Germinal center (tissue), 1 donor: Measurements from ENCODE around the gene AHNAK2.
A peak's percentile ranks its signal among the peaks of the same experiment; 100 is the strongest.
"Not testable (repeated sequence)": the region's sequence is repeated elsewhere in the genome, so short reads cannot be mapped to it uniquely, and the experiment has no call there.

Source experiments
- DNase-seq: peaks from one replicate; pipeline ENCODE4 v3.0.0; 2012; ENCODE audit warnings: mixed read lengths, low spot score

AHNAK2 gene

DNA sequence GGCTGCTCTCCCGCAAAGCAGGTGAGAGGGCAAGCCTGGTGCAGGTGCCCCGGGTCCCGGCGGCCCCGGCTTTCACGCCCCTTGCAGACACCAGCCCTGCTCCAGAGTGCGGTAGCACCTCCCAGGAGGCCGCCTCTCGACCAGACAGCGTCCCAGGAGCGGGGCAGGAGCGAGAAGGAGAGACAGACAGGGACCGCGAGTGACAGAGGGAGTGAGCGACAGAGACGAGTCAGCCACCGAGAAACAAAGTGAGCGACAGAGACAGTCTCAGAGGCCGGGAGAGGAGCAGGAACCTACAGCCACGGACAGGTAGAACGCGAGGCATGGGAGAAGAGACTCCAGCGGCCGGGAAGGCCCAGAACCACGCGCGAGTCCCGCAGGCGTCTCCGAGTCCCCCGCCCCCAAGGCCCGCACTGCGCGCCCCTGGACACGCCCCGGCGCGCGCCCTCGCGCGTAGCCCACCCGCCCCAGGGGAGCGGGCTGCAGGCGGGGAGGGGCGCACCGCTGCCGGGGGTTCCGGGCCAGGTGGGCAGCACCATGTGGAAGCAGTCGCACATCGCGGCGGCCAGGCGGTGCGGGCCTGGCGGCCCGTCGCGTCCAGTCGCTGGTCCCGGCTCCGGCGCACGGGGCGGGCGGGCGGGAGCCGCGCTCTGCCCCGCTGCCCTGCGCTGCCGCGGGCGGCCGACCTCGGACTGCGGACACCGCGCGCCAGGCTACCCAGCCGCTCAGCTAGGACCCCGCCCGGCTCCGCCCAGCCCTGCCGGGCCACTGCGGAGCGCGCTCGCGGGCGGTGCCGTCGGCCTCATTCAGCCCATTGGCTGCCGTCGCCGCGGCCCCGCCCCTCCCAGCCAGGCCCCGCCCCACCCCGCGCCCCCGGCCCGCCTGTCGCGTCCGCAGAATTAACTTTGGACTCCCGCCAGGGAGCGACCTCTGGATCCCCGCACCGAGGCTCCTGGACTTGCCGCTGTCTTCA, at the start of gene AHNAK2:
TSS of gene AHNAK2 (minus strand) at position 694 of the 973 bp plus-strand sequence. CDS start at position 557, 137 bp downstream.
- DNase-seq, result peak; percentile 55

DNA sequence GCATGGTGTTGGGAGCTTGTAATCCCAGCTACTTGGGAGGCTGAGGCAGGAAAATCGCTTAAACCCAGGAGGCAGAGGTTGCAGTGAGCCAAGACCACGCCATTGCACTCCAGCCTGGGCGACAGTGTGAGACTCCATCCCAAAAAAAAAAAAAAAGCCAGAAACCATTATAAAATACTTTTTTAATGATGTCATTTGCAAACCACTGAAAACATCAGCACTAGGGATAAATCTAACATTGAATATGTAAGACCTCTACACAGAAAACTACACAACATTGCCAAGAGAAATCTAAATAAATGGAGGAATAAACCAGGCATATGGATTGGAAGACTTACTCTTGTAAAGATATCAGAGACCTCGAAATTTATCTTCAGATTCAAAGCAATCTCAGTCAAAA, 49.5 kb upstream of the AHNAK2 start:
- DNase-seq, result not testable (repeated sequence)

DNA sequence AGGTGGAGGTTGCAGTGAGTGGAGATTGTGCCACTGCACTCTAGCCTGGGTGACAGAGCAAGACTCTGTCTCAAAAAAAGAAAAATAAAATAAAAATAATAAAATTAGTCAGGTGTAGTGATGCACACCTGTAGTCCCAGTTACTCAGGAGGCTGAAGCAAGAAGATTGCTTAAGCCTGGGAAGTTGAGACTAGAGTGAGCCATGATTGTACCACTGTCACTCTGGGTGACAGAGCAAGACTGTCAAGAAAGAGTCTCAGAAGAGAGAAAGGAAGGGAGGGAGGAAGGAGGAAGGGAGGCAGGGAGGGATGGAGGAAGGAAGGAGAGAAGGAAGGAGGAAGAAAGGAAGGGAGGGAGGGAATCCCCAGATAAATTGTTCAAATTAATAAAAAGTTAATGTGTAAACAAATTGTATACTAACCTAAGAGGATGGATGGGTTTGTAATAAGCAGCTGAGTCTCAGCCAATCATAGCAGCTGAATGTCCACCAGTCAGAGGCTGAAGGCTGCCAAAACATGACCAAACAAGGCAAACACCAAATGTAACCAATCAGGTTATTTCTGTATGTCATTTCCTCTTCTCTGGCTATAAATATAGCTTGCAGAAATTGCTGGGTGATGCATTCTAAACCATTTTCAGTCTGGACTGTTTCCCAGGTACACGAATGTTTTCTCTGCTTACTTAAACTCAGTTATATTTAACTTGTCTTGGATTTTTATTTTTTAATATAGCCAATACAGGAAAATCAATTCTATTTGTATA, 48.8 kb upstream of the AHNAK2 start:
- DNase-seq, result no peak

DNA sequence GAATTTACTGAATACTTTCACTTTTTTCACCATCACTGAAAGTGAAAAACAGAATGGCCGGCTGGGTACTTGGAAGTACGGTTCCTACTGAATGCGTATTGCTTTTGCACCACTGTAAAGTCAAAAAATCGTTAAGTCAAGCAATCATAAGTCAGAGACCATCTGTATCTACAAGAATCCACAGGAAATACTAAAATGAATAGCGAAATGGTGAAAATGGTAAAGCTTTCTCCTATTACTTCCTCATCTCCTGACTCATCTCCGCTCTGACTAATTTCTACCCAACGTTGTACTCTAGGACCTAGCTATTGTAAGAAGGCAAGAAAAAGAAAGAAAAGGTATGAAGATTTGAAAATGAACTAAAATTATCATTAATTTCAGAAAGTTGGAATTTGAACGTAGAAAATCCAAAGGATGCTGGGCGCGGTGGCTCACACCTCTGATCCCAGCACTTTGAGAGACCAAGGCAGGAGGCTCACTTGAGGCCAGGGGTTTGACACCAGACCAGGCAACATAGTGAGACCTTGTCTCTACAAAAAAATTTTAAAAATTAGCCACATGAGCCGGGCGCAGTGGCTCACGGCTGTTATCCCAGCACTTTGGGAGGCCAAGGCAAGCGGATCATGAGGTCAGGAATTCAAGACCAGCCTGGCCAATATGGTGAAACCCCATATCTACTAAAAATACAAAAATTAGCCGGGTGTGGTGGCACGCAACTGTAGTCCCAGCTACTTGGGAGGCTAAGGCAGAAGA, 48.0 kb upstream of the AHNAK2 start:
- no peak for DNase-seq

DNA sequence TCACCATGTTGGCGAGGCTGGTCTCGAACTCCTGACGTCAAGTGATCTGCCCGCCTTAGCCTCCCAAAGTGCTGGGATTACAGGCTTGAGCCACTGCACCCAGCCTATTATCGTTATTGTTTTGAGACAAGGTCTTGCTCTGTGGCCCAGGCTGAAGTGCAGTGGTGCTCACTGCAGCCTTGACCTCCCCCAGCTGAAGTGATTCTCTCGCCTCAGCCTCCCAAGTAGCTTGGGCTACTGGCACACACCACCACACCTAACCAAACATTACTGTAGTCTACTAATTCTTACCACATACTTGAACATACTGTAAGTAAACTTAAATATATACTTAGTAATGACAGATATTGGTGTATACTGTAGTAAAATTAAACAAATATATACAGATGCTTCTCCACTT, 47.3 kb upstream of the AHNAK2 start:
- DNase-seq, result no peak

DNA sequence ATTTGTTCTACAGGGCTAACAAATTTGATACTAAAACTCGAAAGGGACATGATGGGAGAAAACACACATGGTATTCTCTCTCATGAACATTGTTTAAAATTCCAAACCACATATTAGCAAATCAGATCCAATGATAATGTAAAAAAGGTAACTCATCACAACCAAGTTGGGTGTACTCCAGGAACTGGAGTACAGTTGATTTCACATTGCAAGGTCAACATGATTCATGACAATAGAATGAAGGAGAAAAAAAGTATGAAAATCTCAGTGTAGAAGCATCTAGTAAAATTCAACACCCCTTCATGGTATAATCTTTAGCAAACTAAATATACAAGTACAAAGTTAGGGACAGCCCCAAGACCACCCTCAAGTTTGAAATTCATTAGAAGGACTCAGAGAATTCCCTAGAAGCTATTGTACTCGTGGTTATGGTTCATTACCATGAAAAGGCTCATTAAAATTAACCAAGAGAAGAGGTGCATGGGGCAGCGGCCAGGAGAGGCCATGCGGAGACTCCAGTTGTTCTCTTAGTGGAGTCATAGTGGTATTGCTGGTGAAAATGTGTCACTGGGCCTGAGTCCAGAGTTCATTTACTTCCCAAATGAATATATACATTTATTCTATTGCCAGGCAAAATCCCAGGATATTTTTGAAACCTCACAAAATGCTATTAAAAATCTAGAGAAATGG, 45.8 kb upstream of the AHNAK2 start:
- no peak for DNase-seq

DNA sequence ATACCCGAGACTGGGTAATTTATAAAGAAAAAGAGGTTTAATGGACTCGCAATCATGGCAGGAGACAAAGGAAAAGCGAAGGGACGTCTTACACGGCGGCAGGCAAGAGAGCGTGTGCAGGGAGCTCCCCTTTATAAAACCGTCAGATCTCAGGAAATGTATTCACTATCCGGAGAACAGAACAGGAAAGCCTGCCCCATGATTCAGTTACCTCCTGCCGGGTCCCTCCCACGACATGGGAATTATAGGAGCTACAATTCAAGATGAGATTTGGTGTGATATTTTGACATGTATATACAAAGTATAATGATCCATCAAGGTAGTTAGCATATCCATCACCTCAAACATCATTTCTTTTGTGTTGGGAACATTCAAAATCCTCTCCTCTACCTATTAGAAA, 45.0 kb upstream of the AHNAK2 start:
- no peak for DNase-seq

DNA sequence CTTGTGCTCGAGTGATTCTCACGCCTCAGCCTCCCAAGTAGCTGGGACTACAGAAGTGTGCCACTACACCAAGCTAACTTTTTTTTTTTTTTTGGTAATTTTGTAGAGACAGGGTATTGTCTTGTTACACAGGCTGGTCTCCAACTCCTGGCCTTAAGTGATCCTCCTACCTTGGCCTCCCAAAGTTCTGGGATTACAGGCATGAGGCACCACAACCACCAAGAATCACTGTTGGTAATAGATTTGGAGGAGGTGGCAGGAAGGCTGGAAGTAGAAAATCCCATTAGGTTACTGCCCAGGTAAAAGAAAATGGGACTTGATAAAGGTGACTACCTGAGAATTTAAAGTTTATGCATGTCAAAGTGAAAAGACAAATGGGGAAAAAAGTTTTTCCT, 44.1 kb upstream of the AHNAK2 start:
- no peak for DNase-seq

DNA sequence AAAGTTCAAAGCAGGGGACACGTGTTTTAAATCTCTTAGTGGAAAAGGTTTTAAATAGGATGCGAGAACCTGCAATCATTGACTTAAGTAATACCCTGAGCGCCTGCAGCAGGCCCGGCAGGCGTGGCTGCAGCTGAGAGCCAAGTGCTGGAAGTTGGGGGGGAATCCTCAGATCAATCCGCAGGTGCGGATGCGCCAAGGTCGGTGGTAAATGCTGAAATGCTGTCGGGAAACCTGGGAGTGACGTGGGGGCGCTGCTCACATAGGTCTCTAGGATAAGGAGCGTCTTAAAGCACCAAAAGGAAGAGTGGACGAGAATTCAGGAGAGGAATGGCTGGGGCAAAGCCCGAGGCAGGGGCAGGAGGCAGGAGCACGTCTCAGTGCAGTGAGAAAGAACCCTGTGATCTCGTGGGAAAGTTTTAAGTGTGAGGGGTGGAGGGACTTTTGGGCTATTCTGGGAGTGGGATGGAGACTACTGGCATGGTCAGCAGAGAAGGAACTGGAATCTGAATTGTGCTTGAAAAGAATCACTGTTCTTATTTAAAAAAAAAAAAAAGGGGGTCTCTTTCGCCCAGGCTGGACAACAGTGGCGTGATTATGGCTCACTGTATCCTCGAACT, 43.6 kb upstream of the AHNAK2 start:
- peak; percentile 26 for DNase-seq

DNA sequence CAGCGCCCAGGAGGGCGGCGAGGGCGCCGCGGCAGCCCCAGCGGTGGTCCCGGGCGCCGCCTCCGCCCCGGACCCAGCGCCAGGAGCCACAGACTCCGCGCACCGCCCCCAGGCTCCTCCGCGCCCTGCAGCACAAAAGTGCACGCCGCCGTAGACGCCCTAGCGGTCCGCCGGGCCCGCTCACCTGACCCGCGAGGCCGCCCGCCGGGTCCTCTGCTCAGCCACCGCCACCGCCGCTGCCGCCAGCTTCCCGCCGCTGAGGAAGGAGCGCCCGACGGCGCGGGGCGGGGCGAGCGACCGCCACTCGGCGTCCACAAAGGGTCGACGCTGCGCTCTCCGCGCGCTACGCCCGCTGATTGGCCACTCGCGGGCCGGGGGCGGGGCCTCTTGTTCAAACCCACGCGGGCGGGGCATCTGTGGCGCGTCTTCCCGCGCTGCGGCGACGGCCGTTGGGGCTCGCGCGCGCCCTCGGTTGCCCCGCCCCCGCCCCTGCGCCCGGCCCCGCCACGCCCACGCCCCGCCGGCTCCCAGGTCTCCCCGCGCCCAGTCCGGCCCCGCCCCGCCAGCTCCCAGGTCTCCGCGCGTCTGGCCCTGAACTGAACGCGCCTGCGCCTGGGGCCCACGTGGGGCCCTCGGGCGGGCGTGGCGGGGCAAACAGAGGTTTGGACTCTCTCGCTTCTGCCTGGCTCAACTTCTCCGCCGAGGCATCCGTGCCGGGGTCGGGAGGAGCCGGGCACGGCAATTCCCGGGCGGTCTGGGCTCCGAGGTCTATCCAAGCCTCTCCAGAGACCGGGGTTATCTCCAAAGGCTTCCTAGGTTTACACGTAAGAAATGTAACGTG, 42.9 kb upstream of the AHNAK2 start, which contains the start of gene CDCA4:
TSS of gene CDCA4 (minus strand) at position 269 of the 841 bp plus-strand sequence. CDS start 9,154 bp downstream, outside the sequence.
- peak; percentile 100 for DNase-seq

DNA sequence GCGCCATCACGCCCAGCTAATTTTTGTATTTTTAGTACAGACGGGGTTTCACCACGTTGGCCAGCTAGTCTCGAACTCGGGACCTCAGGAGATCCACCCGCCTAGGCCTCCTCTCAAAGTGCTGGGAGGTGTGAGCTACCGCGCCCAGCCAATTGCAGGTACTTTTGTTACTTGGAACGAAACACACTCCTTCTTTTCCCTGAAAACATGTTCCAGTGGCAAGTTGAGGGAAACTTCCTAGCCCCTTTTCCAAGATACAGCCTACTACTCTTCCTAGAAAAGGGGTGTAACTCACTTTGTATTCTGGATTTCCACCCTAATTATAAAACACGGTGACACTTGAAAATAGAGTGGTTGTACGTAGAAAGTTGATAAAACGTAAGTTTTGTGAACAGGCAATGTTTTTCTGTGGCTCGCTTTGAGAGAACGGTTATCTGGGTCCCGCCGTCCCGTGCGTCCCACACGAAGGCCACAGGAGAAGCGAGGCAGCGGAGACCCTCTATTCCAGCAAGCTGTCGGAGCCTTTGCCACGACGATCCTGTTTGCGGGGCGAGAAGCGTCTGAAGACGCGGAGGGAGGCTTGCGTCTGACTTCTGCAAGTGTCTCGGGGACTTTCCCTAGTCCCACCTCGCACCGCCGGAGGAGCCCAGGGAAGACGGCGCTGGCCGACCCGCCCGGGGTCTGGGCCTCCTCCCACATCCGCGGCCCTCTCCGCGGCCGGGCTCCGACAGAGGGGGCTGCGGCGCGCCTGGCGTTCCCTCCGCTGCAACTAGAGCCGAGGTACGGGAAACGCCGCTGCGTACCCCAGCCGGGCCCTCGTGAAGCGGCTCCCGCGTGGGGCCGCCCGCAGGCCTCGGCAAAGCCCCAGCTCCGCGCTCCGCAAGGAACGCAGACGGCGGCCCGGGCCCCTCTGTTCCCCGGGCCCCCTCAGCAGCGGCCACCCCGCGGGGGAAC, 42.0 kb upstream of the AHNAK2 start:
- peak; percentile 61 for DNase-seq

DNA sequence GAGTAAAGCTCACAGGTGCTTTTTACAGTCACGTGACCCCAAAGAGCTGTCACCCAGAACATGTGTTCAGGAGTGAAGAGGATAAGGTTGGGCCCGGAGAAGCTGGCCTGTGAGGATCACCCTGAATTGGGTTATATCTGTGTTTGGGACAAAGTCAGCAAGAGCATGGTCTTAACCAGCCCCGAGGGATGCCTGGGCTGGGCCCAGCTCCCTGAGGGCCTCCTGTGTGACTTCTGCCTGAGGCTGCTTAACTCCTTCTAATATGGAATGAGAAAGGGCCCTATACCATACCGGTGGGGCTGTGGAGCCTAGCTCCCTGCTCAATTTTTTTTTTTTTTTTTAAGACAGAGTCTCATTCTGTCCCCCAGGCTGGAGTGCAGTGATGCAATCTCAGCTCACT, 40.2 kb upstream of the AHNAK2 start:
- DNase-seq, result no peak

DNA sequence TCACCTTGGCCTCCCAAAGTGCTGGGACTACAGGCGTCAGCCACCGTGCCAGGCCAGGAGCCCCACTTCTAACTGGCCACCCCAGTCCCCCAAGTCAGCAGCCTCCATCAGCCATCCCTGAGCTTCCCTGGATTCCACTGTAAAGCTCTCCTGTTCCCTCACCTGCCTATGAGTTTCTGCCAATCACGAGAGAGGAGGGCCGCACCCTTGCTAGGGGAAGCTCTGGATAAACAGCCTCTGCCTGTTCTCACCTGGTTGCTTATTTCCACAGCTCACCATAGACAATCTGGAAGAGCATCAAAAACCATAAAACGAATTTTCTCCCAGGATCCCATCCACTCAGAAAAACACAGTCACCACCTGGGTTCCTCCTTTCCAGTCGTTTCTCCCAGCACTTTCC, 37.7 kb upstream of the AHNAK2 start:
- DNase-seq, result no peak

DNA sequence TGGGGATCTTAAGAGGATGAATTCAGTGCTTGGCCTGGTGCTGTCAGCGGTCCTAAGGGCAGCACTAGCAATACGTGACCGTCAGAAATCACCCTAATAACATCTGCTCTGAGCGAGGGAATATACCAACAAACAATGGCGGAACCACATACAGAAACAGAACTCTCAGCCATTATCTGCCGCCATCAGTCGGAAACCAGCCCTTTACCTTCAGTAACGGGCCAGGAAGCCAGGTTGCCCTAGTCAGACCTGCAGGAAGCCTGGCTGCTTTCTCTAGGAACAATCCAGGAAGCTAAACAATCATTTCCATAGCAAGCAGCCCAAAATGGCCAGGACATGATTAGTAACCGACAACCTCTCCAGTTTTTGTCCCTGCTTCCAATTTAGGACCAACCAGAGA, 37.1 kb upstream of the AHNAK2 start:
- no peak for DNase-seq

DNA sequence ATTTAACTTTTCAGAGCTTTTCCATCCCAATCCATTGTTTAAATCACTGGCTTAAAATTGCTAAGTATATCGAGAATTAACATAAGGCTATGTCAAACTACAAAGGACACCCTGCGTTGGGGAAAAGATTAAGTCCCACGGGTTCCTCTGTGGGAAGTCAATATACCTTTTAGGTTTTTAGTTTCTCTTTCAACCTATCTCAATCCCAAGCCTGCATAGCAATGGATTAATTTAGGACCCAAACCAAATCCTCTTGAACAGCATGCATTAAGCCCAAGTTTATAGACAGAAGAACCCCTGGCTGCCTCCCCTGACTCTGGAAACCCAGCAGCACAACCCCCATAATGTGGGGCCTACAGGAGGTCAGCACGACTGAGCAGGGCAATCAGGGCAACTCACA, 36.5 kb upstream of the AHNAK2 start:
- no peak for DNase-seq

DNA sequence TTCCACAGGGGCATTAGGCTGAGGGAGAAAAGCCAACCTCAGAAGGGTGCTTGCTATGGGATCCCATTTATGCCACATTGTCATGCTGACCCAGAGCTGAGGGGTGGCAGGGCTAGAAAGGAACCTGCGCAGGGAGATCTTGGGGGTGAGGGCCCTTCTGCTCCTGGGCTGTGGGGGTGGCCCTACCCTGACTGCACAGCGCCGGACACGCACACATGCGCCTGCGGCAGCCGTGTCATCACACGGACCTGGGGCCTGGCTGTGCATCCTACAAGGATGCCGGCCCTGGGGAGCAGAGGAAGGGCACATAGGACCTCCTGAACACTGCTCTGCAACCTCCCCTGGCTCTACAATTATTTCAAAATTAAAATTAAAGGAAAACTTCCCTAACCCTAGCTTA, 35.9 kb upstream of the AHNAK2 start:
- DNase-seq, result no peak

DNA sequence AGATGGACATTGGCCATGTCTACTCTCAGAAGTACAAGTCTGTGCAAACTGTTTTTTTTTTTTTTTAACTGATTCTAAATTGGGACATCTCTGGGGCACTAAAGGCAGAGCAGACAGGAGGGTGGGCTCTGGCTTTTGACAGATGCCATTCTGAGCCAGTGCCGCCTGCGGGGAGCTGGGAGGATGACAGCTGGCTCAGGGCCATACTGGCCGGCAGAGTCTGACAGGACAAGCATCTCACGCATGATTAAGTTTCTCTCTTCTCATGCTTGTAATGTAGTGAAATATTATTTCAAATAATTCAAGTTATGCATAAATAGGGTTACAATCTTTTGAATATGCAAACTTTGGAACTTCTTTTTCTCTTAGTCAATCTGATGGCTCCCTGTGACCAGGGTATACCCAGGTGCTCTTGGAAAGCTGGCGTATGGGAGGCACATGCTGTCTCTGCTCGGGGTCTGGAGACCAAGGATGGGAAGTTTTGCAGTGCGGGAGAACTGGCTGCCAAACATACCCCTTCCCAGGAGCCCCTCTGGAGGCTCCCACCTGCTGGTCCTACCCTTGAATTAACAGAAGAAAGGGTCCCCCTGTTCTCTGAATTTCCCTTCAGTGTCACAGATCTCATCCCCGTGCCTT, 35.1 kb upstream of the AHNAK2 start:
- DNase-seq, result peak; percentile 21

DNA sequence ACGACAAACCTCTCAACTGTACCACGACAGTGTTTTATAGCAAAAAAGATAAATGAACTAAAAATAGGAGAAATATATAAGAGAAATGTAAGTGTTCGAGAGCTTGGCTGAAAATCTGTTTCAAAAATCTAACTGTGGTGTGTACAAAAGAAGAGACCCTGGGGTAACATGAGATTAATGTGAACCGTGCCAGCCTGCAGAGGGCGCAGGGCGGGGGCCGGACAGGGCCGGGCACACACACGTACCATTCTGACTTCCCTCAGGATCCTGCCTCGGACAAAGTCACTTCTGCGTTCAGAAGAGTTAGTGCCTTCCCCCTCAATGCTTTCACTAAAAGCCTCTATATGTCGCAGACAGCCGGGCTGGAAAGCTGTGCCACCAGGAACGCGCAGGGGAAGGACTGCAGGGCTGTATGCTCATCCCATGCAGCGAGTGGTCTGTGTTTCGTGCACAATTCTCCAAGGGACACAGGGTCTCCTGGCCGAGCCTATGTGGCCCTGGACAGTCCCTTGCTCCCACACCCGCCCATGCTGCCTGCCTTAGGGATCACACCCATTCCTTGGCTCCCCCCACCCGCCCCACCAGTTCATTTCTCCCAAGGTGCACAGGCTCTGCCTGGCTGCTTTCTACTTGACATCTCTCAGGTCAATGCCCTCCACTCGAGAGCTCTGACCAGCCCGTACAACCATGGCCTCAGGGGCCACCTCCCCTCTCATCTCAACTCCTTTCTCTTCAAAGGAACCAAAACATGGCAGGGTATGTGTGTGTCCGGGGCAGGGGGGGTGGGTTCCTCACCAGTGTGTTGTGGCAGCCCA, 34.2 kb upstream of the AHNAK2 start:
- DNase-seq, result no peak
